ENCODE data around the gene LRRC34. TPM values are rescaled to one million over a fixed set of nuclear protein-coding genes. Genes with fewer than 3 reads are reported as not detected.

LRRC34 gene
- total and polyA plus RNA-seq, 9 of the 15 experiments (the other 6 are each of a cell fraction or from before 2014, with no cell fraction given) = 0.17 to 0.30 TPM; not detected in 7

DNA sequence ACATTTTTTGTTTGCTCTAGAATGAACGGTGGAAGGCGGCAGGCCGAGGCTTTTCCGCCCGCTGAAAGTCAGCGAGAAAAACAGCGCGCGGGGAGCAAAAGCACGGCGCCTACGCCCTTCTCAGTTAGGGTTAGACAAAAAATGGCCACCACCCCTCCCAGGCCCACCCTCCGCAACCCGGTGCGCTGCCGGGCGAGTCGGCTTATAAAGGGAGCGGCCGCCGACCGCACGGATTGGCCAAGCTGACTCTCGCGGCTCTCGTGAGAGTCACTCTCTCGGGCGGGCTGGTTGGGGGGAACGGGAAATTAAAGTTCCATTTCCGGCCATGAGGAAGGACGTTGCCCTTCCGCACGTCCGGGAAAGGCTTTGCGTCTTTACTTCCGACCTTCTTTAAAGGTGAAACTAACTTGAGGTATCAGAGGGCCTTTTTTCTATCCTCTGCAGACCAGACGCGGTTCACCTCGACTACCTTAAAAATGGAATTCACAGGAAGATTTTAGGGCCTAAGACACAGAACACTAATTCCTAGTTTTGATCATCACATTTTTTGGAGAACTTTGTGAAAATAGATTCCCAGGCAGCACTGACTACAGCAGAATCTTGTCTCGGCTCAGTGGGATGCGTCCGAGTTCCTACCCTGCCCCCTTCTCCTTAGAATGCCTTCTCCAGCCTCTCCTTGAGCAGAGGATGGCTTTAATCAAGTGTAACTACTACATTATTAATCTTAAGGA is 47.7 kb downstream of the LRRC34 start, which contains the start of gene TERC (continued):
- TF ChIP-seq, protein P1, sequence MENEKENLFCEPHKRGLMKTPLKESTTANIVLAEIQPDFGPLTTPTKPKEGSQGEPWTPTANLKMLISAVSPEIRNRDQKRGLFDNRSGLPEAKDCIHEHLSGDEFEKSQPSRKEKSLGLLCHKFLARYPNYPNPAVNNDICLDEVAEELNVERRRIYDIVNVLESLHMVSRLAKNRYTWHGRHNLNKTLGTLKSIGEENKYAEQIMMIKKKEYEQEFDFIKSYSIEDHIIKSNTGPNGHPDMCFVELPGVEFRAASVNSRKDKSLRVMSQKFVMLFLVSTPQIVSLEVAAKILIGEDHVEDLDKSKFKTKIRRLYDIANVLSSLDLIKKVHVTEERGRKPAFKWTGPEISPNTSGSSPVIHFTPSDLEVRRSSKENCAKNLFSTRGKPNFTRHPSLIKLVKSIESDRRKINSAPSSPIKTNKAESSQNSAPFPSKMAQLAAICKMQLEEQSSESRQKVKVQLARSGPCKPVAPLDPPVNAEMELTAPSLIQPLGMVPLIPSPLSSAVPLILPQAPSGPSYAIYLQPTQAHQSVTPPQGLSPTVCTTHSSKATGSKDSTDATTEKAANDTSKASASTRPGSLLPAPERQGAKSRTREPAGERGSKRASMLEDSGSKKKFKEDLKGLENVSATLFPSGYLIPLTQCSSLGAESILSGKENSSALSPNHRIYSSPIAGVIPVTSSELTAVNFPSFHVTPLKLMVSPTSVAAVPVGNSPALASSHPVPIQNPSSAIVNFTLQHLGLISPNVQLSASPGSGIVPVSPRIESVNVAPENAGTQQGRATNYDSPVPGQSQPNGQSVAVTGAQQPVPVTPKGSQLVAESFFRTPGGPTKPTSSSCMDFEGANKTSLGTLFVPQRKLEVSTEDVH (IDR thresholded peaks at IDR 0.05; ENCODE audit: low read depth, partially characterized antibody) = peak; percentile 55
- TF ChIP-seq HNRNPH1 (optimal IDR thresholded peaks at IDR 0.05; ENCODE audit: low read depth, low read length) (peak; percentile 95), SRSF9 (IDR thresholded peaks at IDR 0.05; ENCODE audit: borderline replicate concordance, low read depth, low read length) (no peak), CBFA2T2 (conservative IDR thresholded peaks at IDR 0.05) (no peak), ARNT (IDR thresholded peaks at IDR 0.05) (no peak), ZNF589 (CRISPR knock-in tag; IDR thresholded peaks at IDR 0.05; ENCODE audit: low read depth) (0 out of 2 replicates have a peak, but pooled peaks have one; percentile 63), YY1 (IDR thresholded peaks at IDR 0.05; ENCODE audit: borderline replicate concordance in 1 of 3, control insufficient read depth in 1 of 3, extremely low read depth in 1 of 3, insufficient read depth in 3 of 3, insufficient read length in 1 of 3, insufficient replicate concordance in 2 of 3, low read depth in 1 of 3, low read length in 2 of 3) (peak; percentile 41 to 87 (median 77)), ZNF57 (CRISPR knock-in tag; IDR thresholded peaks at IDR 0.05) (no peak), HDAC3 (IDR thresholded peaks at IDR 0.05; ENCODE audit: borderline replicate concordance, partially characterized antibody) (no peak), NFATC3 (IDR thresholded peaks at IDR 0.05) (no peak), TBL1XR1 (IDR thresholded peaks at IDR 0.05; ENCODE audit: low read length in 2 of 2) (no peak), ZNF324 (CRISPR knock-in tag; IDR thresholded peaks at IDR 0.05) (no peak), CHD4 (IDR thresholded peaks at IDR 0.05; ENCODE audit: insufficient read depth, insufficient replicate concordance, low read depth, low read length, poor library complexity, severe bottlenecking) (no peak), IFI16 (CRISPR knock-in tag; IDR thresholded peaks at IDR 0.05) (no peak), ZFPM2 (CRISPR knock-in tag; IDR thresholded peaks at IDR 0.05) (no peak; the same call in 1 of the 2 replicates), ZNF239 (CRISPR knock-in tag; IDR thresholded peaks at IDR 0.05) (no peak)
- TF ChIP-seq, protein P2, sequence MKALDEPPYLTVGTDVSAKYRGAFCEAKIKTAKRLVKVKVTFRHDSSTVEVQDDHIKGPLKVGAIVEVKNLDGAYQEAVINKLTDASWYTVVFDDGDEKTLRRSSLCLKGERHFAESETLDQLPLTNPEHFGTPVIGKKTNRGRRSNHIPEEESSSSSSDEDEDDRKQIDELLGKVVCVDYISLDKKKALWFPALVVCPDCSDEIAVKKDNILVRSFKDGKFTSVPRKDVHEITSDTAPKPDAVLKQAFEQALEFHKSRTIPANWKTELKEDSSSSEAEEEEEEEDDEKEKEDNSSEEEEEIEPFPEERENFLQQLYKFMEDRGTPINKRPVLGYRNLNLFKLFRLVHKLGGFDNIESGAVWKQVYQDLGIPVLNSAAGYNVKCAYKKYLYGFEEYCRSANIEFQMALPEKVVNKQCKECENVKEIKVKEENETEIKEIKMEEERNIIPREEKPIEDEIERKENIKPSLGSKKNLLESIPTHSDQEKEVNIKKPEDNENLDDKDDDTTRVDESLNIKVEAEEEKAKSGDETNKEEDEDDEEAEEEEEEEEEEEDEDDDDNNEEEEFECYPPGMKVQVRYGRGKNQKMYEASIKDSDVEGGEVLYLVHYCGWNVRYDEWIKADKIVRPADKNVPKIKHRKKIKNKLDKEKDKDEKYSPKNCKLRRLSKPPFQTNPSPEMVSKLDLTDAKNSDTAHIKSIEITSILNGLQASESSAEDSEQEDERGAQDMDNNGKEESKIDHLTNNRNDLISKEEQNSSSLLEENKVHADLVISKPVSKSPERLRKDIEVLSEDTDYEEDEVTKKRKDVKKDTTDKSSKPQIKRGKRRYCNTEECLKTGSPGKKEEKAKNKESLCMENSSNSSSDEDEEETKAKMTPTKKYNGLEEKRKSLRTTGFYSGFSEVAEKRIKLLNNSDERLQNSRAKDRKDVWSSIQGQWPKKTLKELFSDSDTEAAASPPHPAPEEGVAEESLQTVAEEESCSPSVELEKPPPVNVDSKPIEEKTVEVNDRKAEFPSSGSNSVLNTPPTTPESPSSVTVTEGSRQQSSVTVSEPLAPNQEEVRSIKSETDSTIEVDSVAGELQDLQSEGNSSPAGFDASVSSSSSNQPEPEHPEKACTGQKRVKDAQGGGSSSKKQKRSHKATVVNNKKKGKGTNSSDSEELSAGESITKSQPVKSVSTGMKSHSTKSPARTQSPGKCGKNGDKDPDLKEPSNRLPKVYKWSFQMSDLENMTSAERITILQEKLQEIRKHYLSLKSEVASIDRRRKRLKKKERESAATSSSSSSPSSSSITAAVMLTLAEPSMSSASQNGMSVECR (CRISPR knock-in tag; IDR thresholded peaks at IDR 0.05) = no peak
- TF ChIP-seq, protein P3, sequence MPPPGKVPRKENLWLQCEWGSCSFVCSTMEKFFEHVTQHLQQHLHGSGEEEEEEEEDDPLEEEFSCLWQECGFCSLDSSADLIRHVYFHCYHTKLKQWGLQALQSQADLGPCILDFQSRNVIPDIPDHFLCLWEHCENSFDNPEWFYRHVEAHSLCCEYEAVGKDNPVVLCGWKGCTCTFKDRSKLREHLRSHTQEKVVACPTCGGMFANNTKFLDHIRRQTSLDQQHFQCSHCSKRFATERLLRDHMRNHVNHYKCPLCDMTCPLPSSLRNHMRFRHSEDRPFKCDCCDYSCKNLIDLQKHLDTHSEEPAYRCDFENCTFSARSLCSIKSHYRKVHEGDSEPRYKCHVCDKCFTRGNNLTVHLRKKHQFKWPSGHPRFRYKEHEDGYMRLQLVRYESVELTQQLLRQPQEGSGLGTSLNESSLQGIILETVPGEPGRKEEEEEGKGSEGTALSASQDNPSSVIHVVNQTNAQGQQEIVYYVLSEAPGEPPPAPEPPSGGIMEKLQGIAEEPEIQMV (tag; conservative IDR thresholded peaks at IDR 0.05; ENCODE audit: low read depth) = no peak
